Neuron (in vitro differentiated cells): ENCODE results near the gene WDTC1.
"Not testable (repeated sequence)": the region's sequence is repeated elsewhere in the genome, so short reads cannot be mapped to it uniquely, and the experiment has no call there.

Experiments used
- H2AFZ ChIP-seq: one replicate; pipeline ENCODE4 v1.6.1; 2013; ENCODE audit warnings: low read depth, mild to moderate bottlenecking, inconsistent platforms, low read length, moderate library complexity
- H3K27me3 ChIP-seq: one replicate; pipeline ENCODE4 v1.6.1; 2013; ENCODE audit warnings: low read length; ENCODE audit not compliant: insufficient read depth
- H3K36me3 ChIP-seq: one replicate; pipeline ENCODE4 v1.6.1; 2013; ENCODE audit warnings: low read length; ENCODE audit not compliant: insufficient read depth
- H3K4me1 ChIP-seq: one replicate; pipeline ENCODE4 v1.6.1; 2013; ENCODE audit warnings: low read length; ENCODE audit not compliant: insufficient read depth
- H3K4me3 ChIP-seq: 2 replicates; pipeline ENCODE4 v1.5.1; 2013; ENCODE audit warnings: mild to moderate bottlenecking, low read length, moderate library complexity
- H3K9me3 ChIP-seq: one replicate; pipeline ENCODE4 v1.6.1; 2013; ENCODE audit warnings: low read length

Gene WDTC1

DNA sequence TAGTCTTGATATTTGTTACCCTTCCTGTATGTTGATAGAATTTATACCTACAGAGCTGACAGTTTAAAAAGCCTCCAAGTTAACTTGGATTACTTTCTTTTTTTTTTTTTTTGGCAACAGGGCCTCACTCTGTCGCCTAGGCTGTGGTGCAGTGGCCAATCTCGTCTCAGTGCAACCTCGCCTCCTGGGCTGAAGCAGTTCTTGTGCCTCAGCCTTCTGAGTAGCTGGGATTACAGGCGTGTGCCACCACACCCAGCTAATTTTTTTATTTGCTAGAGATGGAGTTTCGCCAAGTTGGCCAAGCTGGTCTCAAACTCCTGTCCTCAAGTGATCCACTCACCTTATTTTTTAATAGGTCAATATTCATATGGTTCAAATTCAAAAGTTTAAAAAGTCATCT is 32.7 kb downstream of the WDTC1 start:
- Histone ChIP-seq H3K9me3 (peaks cover 6% of the 10 kb centered on the region), H2AFZ (no peak overlapping the region), H3K4me1 (no peaks in the 10 kb centered on the region), H3K36me3 (peaks cover 20% of the 10 kb centered on the region), H3K4me3 (no peak overlapping the region), H3K27me3 (no peaks in the 10 kb centered on the region)

DNA sequence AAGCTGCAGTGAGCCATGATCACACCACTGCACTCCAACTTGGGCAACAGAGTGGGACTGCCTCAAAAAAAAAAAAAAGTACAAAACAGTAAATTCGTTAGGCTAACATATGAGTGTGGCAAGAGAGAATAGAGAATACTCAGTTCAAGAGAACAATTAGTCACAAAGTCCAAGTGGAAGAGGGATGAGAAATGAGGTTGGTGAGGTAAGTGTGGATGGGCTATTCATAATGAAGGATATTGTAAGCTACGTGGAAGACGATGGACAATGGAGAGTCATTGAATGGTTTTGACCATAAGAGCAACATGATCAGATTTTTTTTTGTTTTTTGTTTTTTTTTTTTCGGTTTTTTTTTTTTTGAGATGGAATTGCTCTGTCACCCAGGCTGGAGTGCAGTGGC is 34.8 kb downstream of the WDTC1 start:
- Histone ChIP-seq H3K4me1 (no peaks in the 10 kb centered on the region), H2AFZ (no peak overlapping the region), H3K27me3 (no peaks in the 10 kb centered on the region), H3K4me3 (no peak overlapping the region), H3K36me3 (peaks cover 8% of the 10 kb centered on the region), H3K9me3 (peaks cover 6% of the 10 kb centered on the region)

- Histone ChIP-seq H2AFZ (no peak overlapping the region), H3K4me3 (no peak overlapping the region), H3K4me1 (no peaks in the 10 kb centered on the region), H3K27me3 (no peaks in the 10 kb centered on the region), H3K9me3 (peaks cover 6% of the 10 kb centered on the region), H3K36me3 (no peaks in the 10 kb centered on the region)
These were observed 39.8 kb downstream of the WDTC1 start for GRCh38 chr1:27274204-27274603.

GRCh38 chr1:27275696-27276095 is 41.3 kb downstream of the WDTC1 start:
- Histone ChIP-seq H3K9me3 (peaks cover 6% of the 10 kb centered on the region), H3K4me1 (no peaks in the 10 kb centered on the region), H3K27me3 (no peaks in the 10 kb centered on the region), H2AFZ (no peak overlapping the region), H3K4me3 (no peak overlapping the region), H3K36me3 (no peaks in the 10 kb centered on the region)

DNA sequence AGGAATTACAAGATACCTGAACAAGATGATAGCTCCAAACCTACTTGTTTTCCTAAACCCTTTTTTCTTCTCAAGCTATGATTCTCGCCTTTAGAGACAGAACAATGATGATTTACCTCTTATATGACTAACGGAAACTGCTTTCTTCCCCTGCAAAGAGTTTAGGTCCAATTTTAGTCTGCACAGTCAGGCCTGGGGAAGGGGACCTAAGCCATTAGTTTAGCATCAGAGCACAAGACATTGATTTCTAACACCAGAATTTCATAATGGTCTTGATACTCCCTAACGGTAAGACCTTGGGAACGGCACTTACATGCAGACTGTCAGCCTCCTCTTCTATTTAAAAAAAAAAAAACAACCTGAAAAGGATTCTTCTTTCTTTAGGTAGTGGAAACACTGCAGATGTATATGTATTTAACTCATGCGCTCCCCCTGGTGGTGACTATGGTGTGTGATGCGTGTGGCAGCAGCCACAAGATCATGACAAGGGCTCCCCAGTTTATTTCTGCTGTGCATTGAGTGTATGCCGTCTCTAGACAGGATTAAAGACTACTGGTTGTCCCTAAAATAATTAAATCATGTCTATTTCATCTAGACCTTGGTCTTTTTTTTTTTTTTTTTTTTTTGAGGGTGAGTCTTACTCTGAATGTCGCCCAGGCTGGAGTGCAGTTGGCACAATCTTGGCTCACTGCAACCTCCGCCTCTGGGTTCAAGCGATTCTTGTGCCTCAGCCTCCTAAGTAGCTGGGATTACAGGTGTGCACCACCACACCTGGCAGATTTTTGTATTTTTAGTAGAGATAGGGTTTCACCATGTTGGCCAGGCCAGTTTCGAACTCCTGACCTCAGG is 50.2 kb downstream of the WDTC1 start:
- Histone ChIP-seq H3K36me3 (peaks cover 12% of the 10 kb centered on the region), H3K4me3 (no peak overlapping the region), H3K9me3 (no peaks in the 10 kb centered on the region), H2AFZ (no peak overlapping the region), H3K4me1 (peaks cover 8% of the 10 kb centered on the region), H3K27me3 (no peaks in the 10 kb centered on the region)

DNA sequence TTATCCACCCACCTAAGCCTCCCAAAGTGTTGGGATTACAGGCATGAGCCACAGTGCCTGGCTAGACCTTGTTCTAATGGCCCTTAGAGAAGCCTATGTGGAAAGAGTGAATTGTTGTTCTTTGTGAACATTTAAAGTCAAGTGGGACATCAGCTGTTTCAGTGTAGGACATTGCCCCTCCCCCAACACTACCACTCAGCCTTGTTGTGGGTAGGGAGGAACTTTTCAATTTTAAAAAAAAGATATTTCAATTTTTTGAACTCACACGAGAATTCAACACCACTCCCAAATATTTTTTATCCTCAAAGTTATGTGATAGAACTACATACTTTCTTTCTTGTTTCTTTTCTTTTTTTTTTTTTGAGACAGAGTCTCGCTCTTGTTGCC is 50.8 kb downstream of the WDTC1 start:
- H3K36me3 ChIP-seq, result peaks cover 12% of the 10 kb centered on the region
- H3K4me1 ChIP-seq, result peaks cover 8% of the 10 kb centered on the region
- no peaks in the 10 kb centered on the region for H3K9me3 ChIP-seq
- no peak overlapping the region for H3K4me3 ChIP-seq
- no peak overlapping the region for H2AFZ ChIP-seq
- H3K27me3 ChIP-seq, result no peaks in the 10 kb centered on the region

- not testable (repeated sequence) for H3K4me1 ChIP-seq, H2AFZ ChIP-seq, H3K4me3 ChIP-seq, H3K9me3 ChIP-seq, H3K27me3 ChIP-seq
- H3K36me3 ChIP-seq, result peaks cover 16% of the 10 kb centered on the region
These were observed 51.4 kb downstream of the WDTC1 start for GRCh38 chr1:27285821-27286220.

- H3K4me1 ChIP-seq, H3K27me3 ChIP-seq, H3K4me3 ChIP-seq, H3K9me3 ChIP-seq, H2AFZ ChIP-seq: not testable (repeated sequence)
- H3K36me3 ChIP-seq, result peaks cover 18% of the 10 kb centered on the region
These were observed 54.7 kb downstream of the WDTC1 start for GRCh38 chr1:27289125-27289524.

DNA sequence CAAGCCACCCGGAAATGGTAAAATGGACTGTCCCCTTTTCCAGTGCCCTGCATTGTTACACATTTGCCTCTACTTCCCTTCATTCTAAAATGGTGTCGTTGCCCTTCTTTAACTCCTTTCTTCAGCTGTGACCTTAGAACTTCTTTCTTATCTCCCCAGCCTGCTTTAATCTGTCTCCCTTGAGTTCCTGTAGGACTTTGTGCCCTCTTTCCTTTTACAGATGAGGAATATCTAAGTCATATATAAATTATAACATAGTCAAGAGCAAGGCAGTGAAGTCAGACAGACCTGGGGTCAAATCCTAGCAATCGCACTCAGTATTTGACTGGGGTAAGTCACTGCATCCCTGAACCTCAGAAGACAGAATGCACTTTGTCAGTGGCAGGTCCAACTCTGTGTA is 56.1 kb downstream of the WDTC1 start:
- peaks cover 23% of the 10 kb centered on the region for H3K36me3 ChIP-seq
- H3K4me3 ChIP-seq, result no peak overlapping the region
- H3K4me1 ChIP-seq, result peaks cover 8% of the 10 kb centered on the region
- H3K9me3 ChIP-seq, result no peaks in the 10 kb centered on the region
- no peak overlapping the region for H2AFZ ChIP-seq
- no peaks in the 10 kb centered on the region for H3K27me3 ChIP-seq

GRCh38 chr1:27292106-27292505 is 57.7 kb downstream of the WDTC1 start:
- H3K9me3 ChIP-seq, result no peaks in the 10 kb centered on the region
- H3K4me1 ChIP-seq, result peaks cover 8% of the 10 kb centered on the region
- peaks cover 27% of the 10 kb centered on the region for H3K36me3 ChIP-seq
- H3K27me3 ChIP-seq, result no peaks in the 10 kb centered on the region
- no peak overlapping the region for H3K4me3 ChIP-seq
- no peak overlapping the region for H2AFZ ChIP-seq

DNA sequence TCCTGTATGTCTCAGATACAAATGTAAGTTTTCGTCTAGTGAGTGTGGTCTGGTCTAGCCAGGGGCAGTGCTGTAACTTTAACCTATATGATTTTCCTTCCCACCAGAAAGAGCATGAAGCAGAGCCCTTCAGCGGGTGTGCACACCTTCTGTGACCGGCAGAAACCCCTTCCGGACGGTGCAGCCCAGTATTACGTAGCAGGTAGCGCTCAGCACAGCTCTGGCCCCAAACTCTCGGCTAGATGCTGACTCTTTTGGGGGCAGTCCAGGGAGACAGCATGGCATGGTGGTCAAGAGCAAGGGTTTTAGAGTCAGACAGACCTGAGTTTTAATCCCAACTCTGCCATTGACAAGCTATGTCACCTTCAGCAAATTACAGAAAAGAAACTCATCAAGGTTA is 59.5 kb downstream of the WDTC1 start:
- peaks cover 35% of the 10 kb centered on the region for H3K36me3 ChIP-seq
- no peak overlapping the region for H2AFZ ChIP-seq
- H3K4me1 ChIP-seq, result peaks cover 3% of the 10 kb centered on the region
- no peaks in the 10 kb centered on the region for H3K27me3 ChIP-seq
- no peaks in the 10 kb centered on the region for H3K9me3 ChIP-seq
- H3K4me3 ChIP-seq, result no peak overlapping the region

GRCh38 chr1:27296773-27297291 is 62.4 kb downstream of the WDTC1 start:
- no peaks in the 10 kb centered on the region for H3K27me3 ChIP-seq

GRCh38 chr1:27297903-27298302 is 63.5 kb downstream of the WDTC1 start:
- peaks cover 25% of the 10 kb centered on the region for H3K36me3 ChIP-seq
- no peak overlapping the region for H2AFZ ChIP-seq
- no peak overlapping the region for H3K4me3 ChIP-seq
- no peaks in the 10 kb centered on the region for H3K9me3 ChIP-seq
- H3K4me1 ChIP-seq, result peaks cover 23% of the 10 kb centered on the region
- H3K27me3 ChIP-seq, result no peaks in the 10 kb centered on the region

More at GRCh38 chr1:27296773-27297291, 62.4 kb downstream of the WDTC1 start:
- peaks cover 23% of the 10 kb centered on the region for H3K4me1 ChIP-seq
- no peaks in the 10 kb centered on the region for H3K9me3 ChIP-seq
- H2AFZ ChIP-seq, result no peak overlapping the region
- H3K4me3 ChIP-seq, result no peak overlapping the region
- peaks cover 31% of the 10 kb centered on the region for H3K36me3 ChIP-seq
